Stimulated activated CD8-positive, alpha-beta memory T cell treated with anti-CD3 and anti-CD28 coated beads, Interleukin-12 subunit alpha, Interleukin-12 subunit beta, amount 100 ng/mL, for 24 hours (primary cell): ENCODE data around the gene RASAL1.

Source experiments
- DNase-seq: peaks from one replicate; pipeline ENCODE4 v3.0.0-alpha.2; 2020; ENCODE audit errors: extremely low read depth

Gene RASAL1

DNA sequence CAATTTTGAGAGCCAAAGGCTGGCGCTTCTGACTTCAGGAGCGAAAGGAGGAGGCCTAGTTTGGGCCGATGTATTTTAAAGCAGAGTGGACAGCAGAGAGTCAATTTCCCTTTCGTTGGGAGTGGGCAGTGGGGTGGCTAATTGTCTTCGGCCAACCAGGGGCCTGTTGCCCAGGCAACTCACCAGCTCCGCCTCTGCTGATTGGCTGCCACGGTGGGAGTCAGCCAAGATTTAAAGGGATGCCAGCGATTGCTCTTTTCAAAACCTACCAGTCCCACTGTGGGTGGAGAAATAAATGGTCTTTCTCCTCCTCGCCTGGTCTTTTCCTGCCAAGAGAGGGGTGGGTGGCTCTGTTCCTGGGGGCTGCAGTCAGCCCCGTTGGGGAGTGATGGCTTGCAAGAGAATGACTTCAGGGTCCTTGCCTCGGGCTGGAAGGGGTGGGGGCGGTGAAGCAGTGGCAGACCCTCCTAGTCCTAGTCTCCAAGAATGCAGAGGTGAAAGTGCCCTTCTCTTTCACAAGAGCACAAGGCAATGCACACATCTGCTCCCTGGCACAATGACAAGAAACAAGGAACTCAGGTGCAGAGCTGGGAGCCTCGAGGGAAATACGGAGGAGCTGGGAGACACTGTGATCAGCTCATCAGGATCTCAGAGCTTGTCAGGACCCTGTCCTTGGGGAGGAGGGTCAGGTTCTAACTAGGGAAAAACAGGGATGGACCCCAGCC lies 37.7 kb downstream of the RASAL1 start:
- no peak for DNase-seq

GRCh38 chr12:113096675-113097461 lies 38.7 kb downstream of the RASAL1 start:
- DNase-seq, result no peak

DNA sequence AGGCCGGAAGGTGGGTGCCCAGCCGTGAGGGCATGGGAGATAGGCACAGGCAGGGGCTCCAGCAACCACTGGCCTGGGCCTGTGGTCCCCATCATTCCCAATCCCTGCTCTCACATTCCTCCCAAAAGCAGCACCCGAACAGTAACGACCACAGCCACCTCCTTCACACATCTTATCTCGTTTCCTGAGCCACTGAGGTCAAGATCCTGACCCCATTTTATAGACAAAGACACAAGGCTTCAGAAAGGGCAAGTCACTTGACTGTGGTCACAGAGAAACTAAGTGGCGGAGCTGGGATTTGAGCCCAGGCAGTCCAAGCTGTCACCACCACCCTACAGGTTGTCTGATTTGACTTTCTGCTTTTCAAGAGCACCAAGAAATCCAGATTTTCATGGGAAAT lies 40.2 kb downstream of the RASAL1 start:
- no peak for DNase-seq

DNA sequence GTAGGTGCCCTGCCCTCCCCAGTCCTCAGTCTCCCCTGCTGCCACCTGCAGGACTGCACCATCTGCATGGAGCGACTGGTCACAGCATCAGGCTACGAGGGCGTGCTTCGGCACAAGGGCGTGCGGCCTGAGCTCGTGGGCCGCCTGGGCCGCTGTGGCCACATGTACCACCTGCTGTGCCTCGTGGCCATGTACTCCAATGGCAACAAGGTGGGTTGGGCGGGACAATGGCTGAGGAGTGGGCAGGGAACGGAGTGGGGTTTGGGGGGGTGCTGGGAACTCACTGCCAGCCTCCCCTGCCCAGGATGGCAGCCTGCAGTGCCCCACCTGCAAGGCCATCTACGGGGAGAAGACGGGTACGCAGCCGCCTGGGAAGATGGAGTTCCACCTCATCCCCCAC lies 40.8 kb downstream of the RASAL1 start:
- no peak for DNase-seq

- DNase-seq, result no peak
Observed at GRCh38 chr12:113093409-113094101, 42.0 kb downstream of the RASAL1 start.

GRCh38 chr12:113092607-113093408 lies 42.8 kb downstream of the RASAL1 start:
- no peak for DNase-seq

- no peak for DNase-seq
Observed at GRCh38 chr12:113091506-113091905, 44.1 kb downstream of the RASAL1 start.

GRCh38 chr12:113090740-113091139 lies 44.8 kb downstream of the RASAL1 start:
- DNase-seq, result no peak

DNA sequence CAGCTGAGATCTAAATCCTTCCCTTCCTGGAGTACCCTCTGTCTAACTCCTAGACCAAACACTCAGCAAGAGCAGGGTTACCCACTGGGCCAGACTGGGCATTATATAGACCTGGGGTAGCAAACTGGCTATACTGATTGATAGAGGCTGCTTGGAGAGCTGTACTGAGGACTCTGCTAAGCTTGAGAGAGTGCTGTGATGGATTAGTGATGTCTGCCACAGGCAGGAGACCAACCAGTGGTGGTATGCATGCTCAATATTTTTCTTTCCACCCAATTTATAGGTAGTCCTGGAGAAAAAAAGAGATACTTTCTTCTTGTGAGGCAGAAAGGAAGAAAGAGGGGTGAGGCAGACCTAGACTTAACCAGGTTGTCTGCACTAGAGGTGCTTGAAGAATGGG lies 45.7 kb downstream of the RASAL1 start:
- DNase-seq, result no peak

GRCh38 chr12:113088971-113089756 lies 46.4 kb downstream of the RASAL1 start:
- peak; percentile 31 for DNase-seq

DNA sequence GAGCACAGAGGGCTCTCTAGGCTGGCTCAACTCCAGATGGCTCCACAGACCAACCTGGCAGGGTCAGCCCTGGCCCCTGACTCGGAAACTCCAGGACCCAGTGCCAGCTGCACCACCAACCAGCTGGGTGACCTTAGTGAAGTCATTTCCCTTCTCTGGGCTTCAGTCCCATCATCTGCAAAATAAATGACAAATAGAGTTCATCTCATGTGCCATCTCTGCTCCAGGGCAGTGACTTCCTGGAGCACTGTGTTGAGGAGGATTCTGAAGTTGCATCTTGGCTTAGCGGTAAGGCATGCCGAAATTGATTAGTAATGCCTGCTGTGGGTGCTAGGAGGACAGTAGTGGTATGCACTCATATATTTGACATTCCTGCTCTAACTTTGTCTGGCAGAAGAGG lies 47.5 kb downstream of the RASAL1 start:
- no peak for DNase-seq

DNA sequence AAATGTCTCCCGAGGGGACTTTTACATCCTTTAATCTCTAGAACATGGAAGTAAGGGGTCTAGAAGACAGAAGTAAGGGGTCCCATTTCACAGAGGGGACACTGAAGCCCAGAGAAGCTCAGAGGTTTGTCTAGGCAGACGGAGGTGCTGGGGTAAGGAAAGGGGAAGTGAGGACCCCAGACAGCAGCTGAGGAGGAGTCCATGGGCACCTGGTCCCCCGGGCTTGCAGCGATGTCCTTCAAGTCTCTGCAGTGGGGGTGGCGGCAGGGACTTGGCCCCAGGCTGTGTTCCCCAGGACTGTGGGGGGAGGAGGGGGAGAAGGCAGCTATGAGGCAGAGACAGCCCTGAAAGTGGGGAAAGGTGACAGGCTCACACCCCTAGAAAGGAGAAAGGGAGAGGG lies 48.4 kb downstream of the RASAL1 start:
- DNase-seq, result no peak

DNA sequence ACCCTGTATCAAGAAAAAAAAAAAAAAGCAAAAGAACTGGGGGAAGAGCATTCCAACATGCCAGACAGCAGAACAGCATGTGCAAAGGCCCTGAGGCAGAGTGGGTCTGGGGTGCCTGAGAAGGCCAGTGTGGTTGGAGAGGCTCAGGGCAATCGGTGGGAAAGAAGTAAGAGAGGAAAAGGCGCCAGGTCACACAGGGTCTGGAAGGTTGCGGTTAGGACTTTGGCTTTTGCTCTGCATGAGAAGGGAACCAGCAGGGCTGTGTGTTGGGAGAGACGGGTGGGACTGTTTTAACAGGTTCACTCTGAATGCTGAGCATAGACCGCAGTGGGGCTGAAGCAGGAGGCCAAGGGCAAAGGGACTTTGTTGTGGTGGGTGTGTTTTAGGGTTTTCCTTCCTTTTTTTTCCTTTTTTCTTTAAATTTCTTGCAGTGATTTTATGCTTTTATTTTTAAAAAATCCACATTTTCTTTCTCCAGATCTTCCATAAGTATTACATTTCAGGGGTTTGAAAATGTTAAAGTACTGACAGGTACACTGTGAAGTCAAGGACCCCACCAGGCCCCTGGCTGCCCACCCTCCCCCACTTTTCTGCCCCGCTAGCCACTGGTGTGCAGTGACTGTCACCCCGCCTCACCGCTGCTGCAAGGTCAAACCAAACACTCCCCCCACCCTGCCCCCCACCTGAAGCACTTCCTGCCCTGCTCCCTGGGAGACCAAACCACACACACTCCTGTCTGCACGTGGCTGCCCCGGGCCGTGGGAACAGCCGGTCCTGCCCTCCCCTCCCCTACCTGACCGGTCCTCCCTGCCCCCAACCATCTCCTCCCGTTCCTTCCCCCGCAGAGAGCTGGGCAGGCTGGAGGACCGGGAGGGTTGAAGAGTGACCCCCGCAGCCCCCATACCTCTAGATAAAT lies 49.1 kb downstream of the RASAL1 start:
- no peak for DNase-seq

DNA sequence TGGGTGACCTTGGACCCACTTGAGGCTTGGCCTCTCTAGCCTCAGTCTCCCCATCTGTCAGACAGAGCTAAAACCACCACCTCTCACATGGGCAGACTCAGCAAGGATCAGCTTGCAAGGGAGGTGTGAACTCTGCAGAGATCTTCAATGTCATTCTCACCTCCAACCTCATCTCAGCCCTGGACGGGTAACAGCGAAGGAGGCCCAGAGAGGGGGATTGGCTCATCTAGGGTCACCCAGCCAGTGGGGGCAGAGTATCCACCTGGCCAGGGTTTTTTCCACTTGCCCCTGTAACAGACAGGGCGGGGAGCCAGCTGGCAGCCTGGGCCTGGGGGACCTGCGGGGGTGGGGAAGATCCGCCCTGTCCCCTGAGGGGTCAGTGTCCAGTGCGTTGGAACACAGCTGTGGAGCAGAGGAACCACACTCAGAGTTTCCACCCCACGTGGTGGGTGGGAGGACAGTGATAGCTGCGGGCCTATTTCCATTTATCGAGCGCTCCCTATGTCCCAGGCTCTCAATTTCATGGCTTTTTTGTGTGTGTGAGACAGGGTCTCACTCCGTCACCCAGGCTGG lies 51.6 kb downstream of the RASAL1 start:
- DNase-seq, result no peak

DNA sequence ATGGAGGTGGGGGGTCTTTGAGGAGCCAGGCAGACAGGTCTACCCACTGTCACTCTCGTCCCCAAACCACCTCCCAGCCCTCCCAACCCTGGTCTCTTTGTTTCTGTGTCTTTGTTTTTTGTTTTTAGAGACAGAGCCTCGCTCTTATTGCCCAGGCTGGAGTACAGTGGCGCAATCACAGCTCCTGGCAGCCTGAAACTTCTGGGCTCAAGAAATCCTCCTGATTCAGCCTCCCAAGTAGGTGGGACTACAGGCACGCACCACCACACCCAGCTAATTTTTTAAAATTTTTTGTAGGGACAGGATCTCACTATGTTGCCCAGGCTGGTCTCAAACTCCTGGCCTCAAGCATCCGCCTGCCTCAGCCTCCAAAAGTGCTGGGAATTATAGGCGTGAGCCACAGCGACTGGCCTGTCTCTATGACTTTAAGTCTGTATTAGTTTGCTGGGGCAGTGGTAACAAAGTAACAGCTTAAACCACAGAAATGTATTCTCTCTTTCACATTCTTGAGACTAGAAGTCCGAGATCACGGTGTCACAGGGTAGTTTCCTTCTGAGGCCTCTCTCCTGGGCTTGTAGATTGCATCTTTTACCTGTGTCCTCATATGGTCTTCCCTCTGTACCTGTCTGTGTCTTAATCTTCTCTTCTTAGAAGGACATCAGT lies 52.9 kb downstream of the RASAL1 start:
- no peak for DNase-seq

DNA sequence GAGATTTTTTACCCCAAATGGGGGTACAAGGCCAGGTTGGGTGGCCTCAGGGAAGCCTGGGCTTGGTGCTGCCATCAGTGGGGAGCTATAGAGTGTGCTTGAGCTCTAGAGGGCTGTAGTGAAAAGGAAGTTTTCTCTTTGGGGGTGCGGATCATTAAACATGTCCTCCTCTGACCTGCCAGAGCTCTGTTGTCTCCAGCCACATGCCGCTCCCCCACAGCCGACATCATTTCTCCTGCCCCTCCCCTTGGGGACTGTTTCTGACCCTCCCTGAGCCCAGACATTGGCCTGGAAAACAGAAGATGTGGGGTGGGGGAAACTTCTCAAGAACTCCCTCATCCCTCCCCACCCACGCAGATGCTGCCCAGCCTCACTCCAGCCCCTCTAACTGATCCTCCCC lies 53.7 kb downstream of the RASAL1 start:
- no peak for DNase-seq

DNA sequence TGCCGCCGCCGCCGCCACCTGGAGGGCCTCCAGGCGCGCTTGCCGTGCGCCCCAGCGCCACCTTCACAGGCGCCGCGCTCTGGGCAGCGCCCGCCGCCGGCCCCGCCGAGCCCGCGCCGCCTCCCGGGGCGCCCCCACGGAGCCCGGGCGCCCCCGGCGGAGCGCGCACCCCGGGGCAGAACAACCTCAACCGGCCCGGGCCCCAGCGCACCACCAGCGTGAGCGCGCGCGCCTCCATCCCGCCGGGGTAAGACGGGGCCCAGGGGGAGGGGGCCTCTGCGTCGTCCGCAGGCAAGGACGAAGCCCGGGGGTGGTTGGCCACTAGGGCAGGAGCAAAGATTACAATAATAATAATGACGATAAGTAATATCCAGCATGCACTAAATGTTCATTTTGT lies 57.7 kb downstream of the RASAL1 start:
- DNase-seq, result no peak

DNA sequence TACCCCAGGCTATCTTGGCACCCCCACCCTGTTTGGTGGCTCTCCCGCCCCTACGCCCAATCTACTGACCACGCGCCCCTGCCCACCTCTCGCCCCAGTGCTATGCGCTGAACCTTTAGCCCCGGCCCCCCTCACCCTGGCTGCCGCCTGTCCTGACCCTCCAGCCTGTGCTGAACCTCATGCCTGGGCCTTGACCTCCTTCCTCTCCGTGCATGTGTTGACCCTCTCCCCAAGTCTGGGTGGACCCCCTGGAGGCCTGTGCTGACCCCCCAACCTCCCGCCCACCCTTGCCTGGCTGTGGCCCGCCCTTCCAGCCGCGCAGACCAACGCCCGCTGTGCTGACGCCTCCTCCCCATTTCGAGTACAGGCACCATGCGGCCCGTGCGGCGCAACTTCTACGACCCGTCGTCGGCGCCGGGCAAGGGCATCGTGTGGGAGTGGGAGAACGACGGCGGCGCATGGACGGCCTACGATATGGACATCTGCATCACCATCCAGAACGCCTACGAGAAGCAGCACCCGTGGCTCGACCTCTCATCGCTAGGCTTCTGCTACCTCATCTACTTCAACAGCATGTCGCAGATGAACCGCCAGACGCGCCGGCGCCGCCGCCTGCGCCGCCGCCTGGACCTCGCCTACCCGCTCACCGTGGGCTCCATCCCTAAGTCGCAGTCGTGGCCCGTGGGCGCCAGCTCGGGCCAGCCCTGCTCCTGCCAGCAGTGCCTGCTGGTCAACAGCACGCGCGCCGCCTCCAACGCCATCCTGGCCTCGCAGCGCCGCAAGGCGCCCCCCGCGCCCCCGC lies 58.3 kb downstream of the RASAL1 start:
- no peak for DNase-seq
